SU-DHL-6 (cell line): ENCODE measurements around the gene NTSR2.

ENCODE experiments used
- EZH2phosphoT487 ChIP-seq: fragments of 200-600 bp; sonication (generic), shearing (Covaris generic); conservative IDR thresholded peaks from 2 replicates; pipeline ENCODE4 v1.6.1; 2018; ENCODE audit warnings: mild to moderate bottlenecking, antibody characterized with exemption, low read length, moderate library complexity, mixed read lengths
- TF ChIP-seq, protein P1 (sequence below): fragments of 200-600 bp; sonication (generic); IDR thresholded peaks from one replicate; pipeline ENCODE4 v1.5.1; 2017; ENCODE audit warnings: antibody characterized with exemption, mild to moderate bottlenecking, low read length, moderate library complexity; ENCODE audit not compliant: insufficient read depth, poor library complexity, severe bottlenecking

DNA sequence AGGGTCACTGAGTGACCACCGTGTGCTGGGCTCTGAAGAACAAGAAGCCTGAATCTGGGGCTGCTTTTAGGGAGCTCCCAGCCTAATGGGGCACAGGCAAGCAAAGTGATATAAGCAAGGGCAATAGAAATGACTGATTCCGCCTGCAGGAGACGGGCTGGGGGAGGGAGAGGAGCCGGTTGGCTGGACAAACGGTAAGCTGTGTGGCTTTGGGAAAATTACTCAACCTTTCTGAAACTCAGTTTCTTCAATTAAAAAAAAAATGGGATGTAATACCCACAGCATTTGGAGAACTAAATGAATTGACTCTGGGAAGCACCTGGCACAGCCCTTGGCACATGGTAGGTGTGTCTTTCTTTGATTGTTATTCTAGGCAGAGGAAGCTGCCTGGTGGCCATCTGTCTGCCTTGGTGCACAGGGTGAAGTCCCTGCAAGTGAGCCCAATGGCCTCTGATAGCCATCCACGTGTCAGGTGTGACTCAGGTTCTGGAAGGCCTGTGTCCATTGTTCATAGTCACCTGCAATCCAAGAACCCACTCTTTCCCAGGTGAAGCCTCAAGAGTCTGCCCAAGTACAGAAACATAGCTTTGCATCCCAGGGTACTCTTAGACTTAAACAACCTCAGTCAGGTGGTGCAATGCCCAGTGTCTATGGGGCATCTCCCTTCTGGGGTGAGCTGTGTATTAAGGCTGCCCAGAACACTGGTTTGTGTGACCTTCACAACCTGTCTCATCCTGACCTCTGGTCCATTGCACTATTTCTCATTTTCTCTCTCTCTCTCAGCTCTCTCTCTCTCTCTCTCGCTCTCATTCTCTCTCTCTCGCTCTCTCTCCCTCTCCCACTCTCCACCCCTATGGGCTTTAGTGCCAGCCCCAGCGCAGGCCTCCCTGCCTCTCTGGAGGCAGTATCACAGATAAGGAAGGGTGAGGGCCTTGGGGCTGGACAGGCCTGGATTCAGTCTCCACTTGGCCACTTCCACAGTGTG, 30.0 kb upstream of the NTSR2 start:
- TF ChIP-seq, protein P1, sequence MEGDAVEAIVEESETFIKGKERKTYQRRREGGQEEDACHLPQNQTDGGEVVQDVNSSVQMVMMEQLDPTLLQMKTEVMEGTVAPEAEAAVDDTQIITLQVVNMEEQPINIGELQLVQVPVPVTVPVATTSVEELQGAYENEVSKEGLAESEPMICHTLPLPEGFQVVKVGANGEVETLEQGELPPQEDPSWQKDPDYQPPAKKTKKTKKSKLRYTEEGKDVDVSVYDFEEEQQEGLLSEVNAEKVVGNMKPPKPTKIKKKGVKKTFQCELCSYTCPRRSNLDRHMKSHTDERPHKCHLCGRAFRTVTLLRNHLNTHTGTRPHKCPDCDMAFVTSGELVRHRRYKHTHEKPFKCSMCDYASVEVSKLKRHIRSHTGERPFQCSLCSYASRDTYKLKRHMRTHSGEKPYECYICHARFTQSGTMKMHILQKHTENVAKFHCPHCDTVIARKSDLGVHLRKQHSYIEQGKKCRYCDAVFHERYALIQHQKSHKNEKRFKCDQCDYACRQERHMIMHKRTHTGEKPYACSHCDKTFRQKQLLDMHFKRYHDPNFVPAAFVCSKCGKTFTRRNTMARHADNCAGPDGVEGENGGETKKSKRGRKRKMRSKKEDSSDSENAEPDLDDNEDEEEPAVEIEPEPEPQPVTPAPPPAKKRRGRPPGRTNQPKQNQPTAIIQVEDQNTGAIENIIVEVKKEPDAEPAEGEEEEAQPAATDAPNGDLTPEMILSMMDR = no peak
- no peak for TF ChIP-seq EZH2phosphoT487
